NCI-H2107 treated with DMSO at 0.1 percent for 48 hours (cell line): Measurements from ENCODE around the gene SFI1.
"Not testable (repeated sequence)": the region's sequence is repeated elsewhere in the genome, so short reads cannot be mapped to it uniquely, and the experiment has no call there.

Experiments used
- DNase-seq: peaks from one replicate; lab custom pipeline; 2025; ENCODE audit not compliant: unreplicated experiment; lab: John Stamatoyannopoulos, UW

SFI1 gene

DNA sequence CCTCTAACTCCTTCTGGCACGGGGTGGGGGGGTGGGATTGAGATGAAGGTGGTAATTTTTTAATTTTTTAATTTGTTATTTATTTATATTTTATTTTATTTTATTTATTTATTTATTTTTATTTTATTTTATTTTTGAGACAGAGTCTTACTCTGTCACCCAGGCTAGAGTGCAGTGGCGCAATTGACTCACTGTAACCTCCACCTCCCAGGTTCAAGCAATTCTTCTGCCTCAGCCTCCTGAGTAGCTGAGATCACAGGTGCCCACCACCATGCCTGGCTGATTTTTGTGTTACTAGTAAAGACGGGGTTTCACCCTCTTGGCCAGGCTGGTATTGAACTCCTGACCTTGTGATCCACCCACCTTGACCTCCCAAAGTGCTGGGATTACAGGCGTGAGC is 43.8 kb downstream of the SFI1 start:
- not testable (repeated sequence) for DNase-seq

DNA sequence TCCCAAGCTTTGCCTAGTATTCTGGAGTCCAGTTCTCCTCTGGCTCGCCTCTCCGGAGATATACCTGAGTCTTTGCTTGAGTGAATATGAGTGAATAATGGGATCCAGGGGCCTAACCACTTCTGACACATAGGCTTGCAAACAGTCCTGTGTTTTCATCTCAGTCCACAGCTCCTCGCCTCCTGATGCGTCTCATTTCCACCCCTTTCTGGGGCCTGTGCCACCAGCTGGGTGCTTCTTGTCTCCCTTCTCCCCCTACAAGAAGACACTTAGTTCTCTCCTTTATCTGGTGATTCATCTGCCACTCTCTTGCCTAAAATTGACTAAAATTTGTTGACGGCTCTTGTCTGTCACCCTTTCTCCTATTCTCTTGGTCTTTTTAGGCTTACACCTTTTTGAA is 44.6 kb downstream of the SFI1 start:
- no peak for DNase-seq

DNA sequence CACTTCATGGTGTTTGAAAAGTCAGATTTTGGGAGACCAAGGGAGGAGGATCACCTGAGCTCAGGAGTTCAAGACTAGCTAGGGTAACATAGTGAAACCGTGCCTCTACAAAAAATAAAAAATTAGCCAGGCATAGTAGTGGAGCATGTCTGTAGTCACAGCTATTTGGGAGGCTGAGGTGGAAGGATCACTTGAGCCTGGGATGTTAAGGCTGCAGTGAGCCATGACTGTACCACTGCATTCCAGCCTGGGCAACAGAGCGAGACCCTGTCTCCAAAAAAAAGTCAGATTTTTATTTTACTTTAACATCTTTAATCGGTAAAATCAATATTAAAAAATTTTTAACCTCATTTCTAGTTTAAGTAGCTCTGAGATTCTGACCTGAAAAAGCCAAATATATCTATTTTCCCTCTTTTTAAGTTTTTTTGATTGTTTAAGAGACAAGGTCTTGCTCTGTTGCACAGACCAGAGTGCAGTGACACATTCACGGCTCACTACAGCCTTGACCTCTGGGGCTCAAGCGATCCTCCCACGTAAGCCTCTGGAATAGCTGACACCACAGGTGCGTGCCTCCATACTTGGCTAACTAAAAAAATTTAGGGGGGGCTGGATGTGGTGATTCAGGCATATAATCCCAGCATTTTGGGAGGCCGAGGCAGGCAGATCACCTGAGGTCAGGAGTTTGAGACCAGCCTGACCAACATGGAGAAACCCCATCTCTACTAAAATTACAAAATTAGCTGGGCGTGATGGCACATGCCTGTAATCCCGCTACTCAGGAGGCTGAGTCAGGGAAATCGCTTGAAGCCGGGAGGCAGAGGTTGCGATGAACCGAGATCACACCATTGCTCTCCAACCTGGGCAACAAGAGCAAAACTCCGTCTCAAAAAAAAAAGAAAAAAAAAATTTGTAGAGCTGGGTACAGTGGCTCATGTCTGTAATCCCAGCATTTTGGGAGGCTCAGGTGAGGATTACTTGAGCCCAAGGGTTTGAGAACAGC is 48.4 kb downstream of the SFI1 start:
- no peak for DNase-seq

DNA sequence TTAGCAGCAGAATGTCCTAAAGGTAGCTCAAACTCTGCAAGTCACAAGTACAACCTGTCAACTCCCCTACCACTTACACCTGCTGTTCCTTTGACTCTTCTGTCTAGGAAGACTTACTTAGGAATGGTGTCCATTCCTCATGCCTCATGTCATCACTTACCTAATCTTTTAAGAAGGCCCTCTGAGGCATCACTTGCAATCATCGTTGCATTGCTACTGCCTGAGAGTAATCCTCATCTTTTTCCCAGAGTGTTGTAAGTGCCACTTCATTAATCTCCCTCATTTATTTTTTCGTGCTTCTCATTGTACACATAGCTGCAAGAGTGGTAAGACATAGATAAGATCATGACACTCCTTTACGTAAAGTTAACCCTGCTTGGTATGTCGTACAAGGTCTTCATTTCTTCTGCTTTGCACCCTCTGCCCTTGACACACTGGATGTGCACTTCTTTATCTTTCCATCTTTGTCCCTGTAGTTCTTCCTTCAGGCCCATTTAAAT is 54.6 kb downstream of the SFI1 start:
- DNase-seq: no peak

DNA sequence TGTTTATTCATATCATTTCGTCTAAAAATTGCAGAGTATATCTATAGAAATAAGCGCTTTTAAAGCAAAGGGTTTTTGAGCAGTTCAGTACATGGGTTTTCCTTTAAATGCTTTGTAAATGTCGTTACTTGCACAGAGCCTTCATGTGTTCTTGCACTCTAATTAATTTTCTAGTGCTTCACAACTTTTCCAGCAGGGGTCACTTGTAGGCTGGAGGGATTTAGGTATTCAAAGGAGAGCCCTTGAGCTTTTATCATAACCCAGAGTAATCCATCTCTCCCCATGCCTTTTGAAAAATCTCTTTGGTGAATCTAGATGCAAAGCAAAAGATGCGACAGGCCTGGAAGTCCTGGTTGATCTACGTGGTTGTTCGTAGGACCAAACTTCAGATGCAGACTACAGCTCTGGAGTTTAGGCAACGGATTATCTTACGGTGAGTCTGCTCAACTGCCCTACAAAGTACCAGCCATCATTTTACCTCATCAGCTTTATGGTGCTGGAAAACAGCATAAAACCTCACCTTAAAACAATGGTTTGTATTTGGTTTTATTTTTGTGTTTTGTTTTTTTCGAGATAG is 60.4 kb downstream of the SFI1 start:
- no peak for DNase-seq

DNA sequence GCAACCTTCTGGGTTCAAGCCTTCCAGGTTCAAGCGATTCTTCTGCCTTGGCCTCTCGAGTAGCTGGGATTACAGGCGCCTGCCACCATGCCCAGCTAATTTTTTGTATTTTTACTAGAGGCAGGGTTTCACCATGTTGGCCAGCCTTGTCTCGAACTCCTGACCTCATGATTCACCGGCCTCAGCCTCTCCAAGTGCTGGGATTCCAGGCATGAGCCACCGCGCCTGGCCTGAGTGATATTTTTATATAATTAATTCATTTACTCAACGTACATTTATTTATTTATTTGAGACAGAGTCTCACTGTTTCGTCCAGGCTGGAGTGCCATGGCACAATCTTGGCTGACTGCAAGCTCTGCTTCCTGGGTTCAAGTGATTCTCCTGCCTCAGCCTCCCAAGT is 62.2 kb downstream of the SFI1 start:
- not testable (repeated sequence) for DNase-seq

DNA sequence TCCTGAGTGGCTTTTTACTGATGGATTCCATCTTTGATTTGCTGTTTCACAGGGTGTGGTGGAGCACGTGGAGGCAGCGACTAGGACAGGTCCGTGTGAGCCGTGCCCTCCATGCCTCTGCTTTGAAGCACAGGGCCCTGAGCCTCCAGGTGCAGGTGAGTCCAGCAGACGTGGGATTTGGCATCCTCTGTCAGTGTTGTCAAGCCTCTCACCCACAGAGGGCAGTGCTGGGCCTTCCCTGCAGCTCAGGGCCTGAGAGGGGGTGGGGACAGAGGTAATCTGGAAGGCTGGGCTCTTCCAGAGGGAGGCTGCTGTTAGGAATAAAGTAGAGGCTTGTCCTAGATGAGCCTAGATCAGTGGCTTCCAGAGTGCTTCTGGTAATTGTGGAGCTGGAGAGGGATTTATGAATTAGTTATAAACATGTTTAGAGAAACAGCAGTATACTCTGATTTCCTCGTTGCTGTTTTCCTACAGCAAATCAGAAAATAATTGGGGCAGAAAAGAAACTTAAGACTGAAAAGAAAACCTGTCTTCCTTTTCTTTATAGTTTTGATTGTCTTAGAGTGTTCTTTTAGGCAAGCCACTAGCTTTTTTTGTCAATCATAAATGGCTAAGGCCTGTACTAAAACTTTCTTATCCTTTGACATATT is 65.0 kb downstream of the SFI1 start:
- DNase-seq: peak; percentile 81

DNA sequence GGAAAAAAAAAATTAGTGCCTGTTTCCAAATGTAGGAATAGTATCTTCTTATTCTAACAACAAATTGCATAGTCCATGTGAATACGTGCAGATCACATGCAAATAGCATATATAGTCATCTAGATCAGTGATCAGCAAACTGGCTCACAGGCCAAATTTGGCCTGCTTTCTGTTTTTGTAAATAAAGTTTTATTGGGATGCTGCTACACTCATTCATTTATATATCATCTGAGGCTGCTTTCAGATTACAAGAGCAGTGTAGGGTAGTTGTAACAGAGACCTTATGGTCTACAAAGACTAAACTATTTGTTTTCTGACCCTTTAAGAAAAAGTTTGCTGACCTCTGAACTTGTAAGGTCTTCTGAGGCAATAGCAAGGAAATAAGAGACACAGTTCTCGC is 65.6 kb downstream of the SFI1 start:
- no peak for DNase-seq

DNA sequence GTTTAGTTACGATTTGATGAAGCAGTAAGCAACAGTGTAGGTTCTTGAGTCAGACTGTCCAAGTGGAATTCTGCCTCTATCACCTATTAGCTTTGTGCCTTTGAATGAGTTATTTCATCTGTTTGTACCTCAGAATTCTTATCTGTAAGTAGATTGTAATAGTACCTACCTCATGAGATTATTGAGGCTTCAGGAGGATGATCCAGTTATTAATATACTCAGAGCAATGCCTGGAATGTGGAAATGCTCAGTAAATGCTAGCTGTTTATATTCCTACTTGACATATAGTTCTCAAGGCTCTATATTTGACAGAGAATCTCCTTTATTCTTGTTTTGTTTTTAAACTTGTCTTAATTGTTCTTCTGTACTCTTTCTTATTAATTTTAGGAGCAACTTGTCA is 70.1 kb downstream of the SFI1 start:
- DNase-seq: no peak

DNA sequence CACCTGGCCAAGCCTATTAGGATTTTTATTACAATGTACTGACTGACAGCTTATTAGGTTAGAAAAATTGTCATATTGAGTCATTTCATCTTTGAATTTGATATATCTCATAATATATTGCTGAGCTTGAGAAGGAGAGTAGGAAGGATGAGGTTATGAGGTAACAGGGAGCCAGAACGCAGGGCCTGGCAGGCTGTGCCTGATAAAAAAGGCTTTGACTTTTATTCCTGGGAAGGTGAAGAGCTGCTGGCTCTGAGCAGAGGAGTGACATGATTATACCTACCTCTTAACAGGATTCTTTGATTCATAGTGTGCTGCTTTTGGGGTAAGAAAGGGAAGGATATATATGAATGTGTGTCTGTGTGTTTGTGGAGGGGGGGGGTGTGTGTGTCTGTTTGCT is 70.9 kb downstream of the SFI1 start:
- DNase-seq: no peak

DNA sequence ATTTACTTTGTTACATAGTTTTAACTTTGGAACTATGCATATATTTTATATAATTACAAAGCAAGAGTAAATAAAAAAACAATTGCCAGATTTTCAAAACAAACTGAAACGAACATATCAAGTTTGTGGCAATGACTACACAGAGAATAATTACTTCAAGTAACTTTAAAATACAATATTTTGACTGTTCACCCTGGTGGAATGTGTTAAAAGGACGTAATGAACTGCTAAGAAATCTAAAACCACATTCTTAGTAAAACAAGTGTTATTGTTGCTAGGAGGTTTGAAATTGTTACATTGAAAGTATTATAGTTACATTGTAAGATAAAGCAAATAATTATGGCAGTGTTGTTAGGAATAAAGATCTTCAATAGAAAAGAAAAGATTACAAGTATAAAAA is 71.4 kb downstream of the SFI1 start:
- no peak for DNase-seq

DNA sequence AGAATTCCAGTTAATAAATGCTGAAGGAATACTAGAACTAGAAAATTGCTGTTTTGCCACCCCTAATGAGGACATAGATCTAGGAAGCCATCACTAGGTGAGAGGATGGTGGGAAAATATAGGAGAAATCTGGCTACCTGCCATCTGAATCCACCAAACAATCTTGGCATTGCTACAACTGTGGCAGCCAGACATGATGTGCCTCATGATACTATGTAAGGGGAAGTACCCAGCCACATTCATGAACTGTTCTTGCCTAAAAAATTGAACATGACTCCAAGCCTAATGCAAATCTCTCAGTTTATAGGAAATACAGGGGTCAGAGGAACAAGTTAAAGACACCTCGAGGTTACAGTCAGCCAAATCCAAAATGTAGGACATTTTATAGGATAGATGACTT is 72.8 kb downstream of the SFI1 start:
- DNase-seq: no peak

DNA sequence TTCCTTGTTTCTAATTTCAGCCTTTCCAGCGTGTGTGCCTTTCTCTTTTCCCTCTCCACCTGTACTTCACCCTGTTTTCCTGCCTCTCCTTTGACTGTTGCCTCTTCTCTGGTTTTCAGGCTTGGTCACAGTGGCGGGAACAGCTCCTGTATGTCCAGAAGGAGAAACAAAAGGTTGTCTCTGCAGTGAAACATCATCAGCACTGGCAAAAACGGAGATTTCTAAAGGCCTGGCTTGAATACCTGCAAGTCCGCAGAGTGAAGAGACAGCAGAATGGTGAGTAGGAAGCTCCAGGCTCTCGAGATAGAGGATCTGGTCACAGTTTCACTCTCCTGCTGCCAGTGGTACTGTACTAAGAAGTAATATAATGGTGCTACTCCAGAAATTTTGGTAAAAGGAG is 76.6 kb downstream of the SFI1 start:
- no peak for DNase-seq

DNA sequence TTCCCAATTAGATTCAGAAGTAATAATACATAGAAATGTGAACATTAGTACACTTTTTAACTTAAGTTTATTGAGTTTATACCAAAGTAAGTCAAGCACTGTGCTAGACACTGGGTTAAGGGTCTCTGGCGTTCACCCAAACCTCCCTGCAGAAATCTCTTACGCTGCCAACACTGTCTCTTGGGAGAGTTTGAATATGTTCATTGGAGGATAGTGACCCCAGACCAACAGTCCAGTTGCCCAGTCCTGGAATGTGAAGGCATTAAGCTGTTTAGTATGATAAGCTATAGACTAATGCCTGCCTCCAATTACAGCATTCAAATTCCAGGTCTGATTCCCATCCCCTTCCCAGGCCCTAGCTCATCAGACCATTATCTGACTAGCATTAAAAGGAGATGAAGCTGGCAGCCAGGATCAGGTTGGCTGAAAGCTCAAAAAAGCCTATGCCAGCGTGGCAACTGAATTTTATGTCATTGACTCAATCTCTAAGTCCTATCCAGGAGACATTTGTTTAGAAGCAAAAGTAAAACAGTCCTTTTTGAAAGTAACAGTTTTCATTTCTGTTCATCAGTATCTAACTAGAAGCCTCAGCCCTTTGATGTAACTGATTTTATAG is 77.8 kb downstream of the SFI1 start:
- no peak for DNase-seq

DNA sequence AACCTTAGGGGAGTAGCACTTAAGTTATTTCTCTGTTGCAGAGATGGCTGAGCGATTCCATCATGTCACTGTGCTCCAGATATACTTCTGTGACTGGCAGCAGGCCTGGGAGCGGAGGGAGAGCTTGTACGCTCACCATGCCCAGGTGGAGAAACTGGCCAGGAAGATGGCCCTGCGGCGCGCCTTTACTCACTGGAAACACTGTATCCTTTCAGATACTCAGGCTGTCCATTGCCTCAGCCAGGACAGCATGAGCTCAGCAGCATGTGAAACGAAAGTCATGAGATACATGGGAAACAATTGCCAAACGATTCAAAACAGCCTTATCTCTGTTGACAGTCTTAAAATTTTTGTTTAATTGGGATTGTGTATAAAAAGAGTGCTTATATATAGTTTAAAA is 78.9 kb downstream of the SFI1 start:
- DNase-seq: no peak

DNA sequence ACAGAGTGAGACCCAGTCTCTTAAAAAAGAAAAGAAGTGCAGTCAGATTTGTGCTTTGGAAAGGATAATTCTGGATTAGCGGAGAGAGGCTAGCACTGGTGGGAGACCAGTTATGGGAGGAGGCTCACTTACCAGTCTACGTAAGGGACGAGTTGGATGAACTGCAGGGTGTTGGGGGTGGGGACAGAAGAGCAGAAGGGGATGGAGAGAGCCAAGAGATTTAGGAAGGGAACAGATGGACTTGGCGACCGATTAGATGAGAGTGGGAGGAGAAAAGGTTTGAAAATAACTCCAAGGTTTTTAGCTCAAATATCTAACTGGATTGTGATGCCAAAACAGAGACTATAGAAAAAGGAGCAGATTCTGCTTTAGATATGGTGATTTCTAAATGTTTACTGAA is 81.4 kb downstream of the SFI1 start:
- no peak for DNase-seq

DNA sequence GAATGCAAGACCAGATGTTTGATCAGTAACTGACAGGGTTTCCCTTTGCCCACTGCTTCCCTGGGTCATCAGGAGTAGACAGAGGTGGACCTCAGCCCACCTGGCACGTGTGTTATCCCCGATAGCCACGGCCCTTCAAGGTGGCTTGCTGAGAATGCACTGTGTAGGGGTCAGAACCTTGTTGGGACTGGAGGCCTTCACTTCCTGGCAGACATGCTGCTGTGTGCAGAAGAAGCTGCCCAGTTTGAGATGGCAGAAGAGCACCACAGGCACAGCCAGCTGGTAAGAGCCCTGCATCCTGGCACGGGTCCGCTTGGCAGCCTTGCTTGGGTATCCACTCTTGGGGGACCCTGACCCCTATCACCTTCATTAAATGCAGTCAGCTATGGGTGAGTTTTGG is 81.8 kb downstream of the SFI1 start:
- DNase-seq: no peak

DNA sequence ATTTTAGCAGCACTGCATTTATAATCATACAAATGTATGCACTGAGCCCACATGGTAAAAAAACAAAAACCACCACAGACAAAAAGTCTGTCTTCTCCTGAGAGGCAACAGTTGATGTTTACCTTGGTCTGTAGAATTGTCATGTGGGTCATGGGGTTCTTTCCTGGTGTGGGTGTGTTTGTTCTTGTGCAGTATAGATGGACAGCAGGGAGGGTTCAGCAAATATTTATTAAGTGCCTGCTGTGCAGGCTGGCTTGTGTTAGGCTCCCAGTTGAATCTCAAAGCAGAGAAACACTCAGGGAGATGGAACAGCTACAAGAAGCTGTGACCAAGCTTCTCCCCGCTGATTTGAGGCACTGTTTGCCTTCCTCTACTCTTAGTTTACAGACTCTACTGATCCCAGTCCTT is 83.5 kb downstream of the SFI1 start:
- DNase-seq: no peak

DNA sequence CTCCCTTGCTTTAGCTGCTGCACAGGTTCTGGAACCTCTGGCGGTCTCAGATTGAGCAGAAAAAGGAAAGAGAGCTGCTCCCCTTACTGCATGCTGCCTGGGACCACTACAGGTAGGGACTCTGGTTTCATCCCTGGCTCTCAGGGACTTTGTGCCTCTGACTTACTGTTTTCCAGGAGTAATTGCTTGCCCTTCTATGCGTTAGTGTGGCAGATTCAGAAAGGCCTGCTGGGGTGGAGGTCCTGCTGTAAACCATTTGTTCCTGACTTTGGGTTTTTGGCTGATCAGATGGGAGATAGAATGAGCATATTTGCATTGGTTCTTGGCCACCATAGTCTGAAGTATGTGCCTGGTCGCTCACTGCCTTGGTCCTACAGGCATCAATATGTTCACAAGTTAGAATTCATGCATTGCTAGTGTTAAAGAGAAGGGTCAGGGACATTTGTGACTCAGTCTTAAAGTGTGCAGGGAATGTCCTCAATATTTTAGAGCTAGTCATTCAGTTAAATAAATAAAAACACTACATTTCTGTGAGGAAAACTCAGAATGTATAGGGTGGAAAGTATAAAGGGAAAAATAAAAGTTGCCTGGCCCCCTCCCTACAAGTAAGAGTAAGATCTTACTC is 87.6 kb downstream of the SFI1 start:
- no peak for DNase-seq

DNA sequence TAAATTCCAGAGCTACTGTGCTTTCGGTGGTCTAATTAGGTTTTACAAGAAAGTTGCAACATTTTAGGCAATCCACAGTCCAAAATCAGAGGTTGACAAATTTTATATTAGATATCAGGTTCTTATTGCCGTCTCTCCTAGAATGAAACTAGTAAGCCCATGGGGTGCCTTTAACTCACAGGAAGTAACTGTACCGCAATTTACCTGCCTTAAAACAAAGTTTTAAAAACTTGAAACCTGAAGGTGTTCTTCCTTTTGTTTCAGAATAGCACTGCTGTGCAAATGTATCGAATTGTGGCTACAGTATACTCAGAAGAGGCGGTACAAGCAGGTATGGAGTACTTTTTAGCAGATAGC is 88.4 kb downstream of the SFI1 start:
- no peak for DNase-seq
